ENCODE results near the gene RAB37. TPM values are rescaled to one million over a fixed set of nuclear protein-coding genes. Genes with fewer than 3 reads are reported as not detected.
A peak's percentile ranks its signal among the peaks of the same experiment; 100 is the strongest.

The RAB37 gene
- total and polyA plus RNA-seq, 2 of the 13 experiments (the other 11 are each of a cell fraction or from before 2014, with no cell fraction given), result 0.91 to 3.7 TPM

DNA sequence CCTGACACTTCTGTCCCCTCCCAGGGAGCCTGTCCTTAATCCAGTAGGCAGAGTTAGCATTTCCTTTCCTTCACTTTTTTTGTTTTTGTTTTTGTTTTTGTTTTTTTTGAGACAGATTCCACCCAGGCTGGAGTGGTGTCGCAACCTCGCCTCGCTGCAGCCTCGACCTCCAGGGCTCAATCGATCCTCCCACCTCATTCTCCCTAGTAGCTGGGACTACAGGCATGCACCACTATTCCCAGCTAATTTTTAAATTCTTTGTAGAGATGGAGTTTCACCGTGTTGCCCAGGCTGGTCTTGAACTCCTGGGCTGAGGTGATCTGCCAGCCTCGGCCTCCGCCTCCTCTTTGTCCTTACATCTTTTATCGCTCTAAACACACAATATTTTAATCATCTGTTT, 15.4 kb downstream of the RAB37 start (continued):
- TF ChIP-seq NFIC (IDR thresholded peaks at IDR 0.05; ENCODE audit: low read length), result 0 out of 2 replicates have a peak, but pooled peaks have one; percentile 54
- TF ChIP-seq, protein P1, sequence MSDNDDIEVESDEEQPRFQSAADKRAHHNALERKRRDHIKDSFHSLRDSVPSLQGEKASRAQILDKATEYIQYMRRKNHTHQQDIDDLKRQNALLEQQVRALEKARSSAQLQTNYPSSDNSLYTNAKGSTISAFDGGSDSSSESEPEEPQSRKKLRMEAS (IDR thresholded peaks at IDR 0.05), result peak; percentile 36
- TF ChIP-seq, protein P2, sequence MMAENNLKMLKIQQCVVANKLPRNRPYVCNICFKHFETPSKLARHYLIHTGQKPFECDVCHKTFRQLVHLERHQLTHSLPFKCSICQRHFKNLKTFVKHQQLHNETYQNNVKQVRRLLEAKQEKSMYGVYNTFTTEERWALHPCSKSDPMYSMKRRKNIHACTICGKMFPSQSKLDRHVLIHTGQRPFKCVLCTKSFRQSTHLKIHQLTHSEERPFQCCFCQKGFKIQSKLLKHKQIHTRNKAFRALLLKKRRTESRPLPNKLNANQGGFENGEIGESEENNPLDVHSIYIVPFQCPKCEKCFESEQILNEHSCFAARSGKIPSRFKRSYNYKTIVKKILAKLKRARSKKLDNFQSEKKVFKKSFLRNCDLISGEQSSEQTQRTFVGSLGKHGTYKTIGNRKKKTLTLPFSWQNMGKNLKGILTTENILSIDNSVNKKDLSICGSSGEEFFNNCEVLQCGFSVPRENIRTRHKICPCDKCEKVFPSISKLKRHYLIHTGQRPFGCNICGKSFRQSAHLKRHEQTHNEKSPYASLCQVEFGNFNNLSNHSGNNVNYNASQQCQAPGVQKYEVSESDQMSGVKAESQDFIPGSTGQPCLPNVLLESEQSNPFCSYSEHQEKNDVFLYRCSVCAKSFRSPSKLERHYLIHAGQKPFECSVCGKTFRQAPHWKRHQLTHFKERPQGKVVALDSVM (CRISPR knock-in tag; IDR thresholded peaks at IDR 0.05), result peak; percentile 76; the same call in 1 of the 2 replicates
- TF ChIP-seq, protein P3, sequence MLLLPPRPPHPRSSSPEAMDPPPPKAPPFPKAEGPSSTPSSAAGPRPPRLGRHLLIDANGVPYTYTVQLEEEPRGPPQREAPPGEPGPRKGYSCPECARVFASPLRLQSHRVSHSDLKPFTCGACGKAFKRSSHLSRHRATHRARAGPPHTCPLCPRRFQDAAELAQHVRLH (CRISPR knock-in tag; IDR thresholded peaks at IDR 0.05; ENCODE audit: borderline replicate concordance, low read depth), result 0 out of 2 replicates have a peak, but pooled peaks have one; percentile 35
- no peak for TF ChIP-seq NR2F6 (IDR thresholded peaks at IDR 0.05)
- 0 out of 2 replicates have a peak, but pooled peaks have one; percentile 19 for TF ChIP-seq NR2F6 (CRISPR knock-in tag; IDR thresholded peaks at IDR 0.05)
- peak; percentile 66; the same call in 1 of the 2 replicates for TF ChIP-seq BORCS8-MEF2B (CRISPR knock-in tag; IDR thresholded peaks at IDR 0.05)
- 0 out of 2 replicates have a peak, but pooled peaks have one; percentile 16 for TF ChIP-seq ZNF263 (CRISPR knock-in tag; IDR thresholded peaks at IDR 0.05)
- TF ChIP-seq, protein P4, sequence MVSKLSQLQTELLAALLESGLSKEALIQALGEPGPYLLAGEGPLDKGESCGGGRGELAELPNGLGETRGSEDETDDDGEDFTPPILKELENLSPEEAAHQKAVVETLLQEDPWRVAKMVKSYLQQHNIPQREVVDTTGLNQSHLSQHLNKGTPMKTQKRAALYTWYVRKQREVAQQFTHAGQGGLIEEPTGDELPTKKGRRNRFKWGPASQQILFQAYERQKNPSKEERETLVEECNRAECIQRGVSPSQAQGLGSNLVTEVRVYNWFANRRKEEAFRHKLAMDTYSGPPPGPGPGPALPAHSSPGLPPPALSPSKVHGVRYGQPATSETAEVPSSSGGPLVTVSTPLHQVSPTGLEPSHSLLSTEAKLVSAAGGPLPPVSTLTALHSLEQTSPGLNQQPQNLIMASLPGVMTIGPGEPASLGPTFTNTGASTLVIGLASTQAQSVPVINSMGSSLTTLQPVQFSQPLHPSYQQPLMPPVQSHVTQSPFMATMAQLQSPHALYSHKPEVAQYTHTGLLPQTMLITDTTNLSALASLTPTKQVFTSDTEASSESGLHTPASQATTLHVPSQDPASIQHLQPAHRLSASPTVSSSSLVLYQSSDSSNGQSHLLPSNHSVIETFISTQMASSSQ (IDR thresholded peaks at IDR 0.05; ENCODE audit: low read depth), result no peak
- TF ChIP-seq, protein P4 (CRISPR knock-in tag; IDR thresholded peaks at IDR 0.05; ENCODE audit: borderline replicate concordance), result 0 out of 2 replicates have a peak, but pooled peaks have one; percentile 2
- TF ChIP-seq NFE2L2 (IDR thresholded peaks at IDR 0.05; ENCODE audit: low read length), result no peak
- 0 out of 2 replicates have a peak, but pooled peaks have one; percentile 19 for TF ChIP-seq SPEN (CRISPR knock-in tag; IDR thresholded peaks at IDR 0.05; ENCODE audit: low read depth)
- TF ChIP-seq ZNF292 (CRISPR knock-in tag; IDR thresholded peaks at IDR 0.05; ENCODE audit: borderline replicate concordance, low read depth), result no peak
- TF ChIP-seq ZNF224 (CRISPR knock-in tag; IDR thresholded peaks at IDR 0.05), result 0 out of 2 replicates have a peak, but pooled peaks have one; percentile 17
- TF ChIP-seq RARG (CRISPR knock-in tag; IDR thresholded peaks at IDR 0.05; ENCODE audit: low read depth), result no peak

All from HepG2 (cell line).